RWPE2 (cell line): Measurements from ENCODE around the gene EIF2B5.

Source experiments
- ATAC-seq: fragments of 200-7000 bp; cut with Tn5 transposase; 3 replicates; pipeline ENCODE4 v1.9.1; 2021; ENCODE audit warnings: low read depth
- DNase-seq: peaks from one replicate; pipeline ENCODE4 v3.0.0-alpha.2; 2020; ENCODE audit warnings: low spot score
- H3K27ac ChIP-seq: fragments of 450-650 bp; 2 replicates; pipeline ENCODE4 v1.5.1; 2017; ENCODE audit warnings: mild to moderate bottlenecking; ENCODE audit not compliant: poor library complexity, severe bottlenecking
- H3K27me3 ChIP-seq: fragments of 250-450 bp; sonication (Bioruptor Pico); 2 replicates; pipeline ENCODE4 v1.5.1; 2021; ENCODE audit warnings: mild to moderate bottlenecking, moderate library complexity; ENCODE audit not compliant: insufficient read depth, poor library complexity, severe bottlenecking
- H3K36me3 ChIP-seq: fragments of 250-450 bp; sonication (Bioruptor Pico); 2 replicates; pipeline ENCODE4 v1.5.1; 2020; ENCODE audit warnings: low read depth, mild to moderate bottlenecking, moderate library complexity
- H3K4me1 ChIP-seq: fragments of 250-450 bp; sonication (Bioruptor Pico); 2 replicates; pipeline ENCODE4 v1.5.1; 2021; ENCODE audit warnings: mild to moderate bottlenecking, moderate library complexity; ENCODE audit not compliant: insufficient read depth, poor library complexity, severe bottlenecking
- H3K4me3 ChIP-seq: fragments of 250-450 bp; sonication (Bioruptor Pico); 2 replicates; pipeline ENCODE4 v1.5.1; 2021; ENCODE audit warnings: mild to moderate bottlenecking, moderate library complexity; ENCODE audit not compliant: severe bottlenecking
- H3K9me3 ChIP-seq: fragments of 250-450 bp; sonication (Bioruptor Pico); 2 replicates; pipeline ENCODE4 v1.5.1; 2021; ENCODE audit warnings: mild to moderate bottlenecking, moderate library complexity; ENCODE audit not compliant: severe bottlenecking
- CTCF ChIP-seq: fragments of 450-650 bp; IDR thresholded peaks from one replicate; pipeline ENCODE4 v1.5.1; 2017; ENCODE audit warnings: mild to moderate bottlenecking, moderate library complexity; ENCODE audit not compliant: poor library complexity, severe bottlenecking

The EIF2B5 gene

DNA sequence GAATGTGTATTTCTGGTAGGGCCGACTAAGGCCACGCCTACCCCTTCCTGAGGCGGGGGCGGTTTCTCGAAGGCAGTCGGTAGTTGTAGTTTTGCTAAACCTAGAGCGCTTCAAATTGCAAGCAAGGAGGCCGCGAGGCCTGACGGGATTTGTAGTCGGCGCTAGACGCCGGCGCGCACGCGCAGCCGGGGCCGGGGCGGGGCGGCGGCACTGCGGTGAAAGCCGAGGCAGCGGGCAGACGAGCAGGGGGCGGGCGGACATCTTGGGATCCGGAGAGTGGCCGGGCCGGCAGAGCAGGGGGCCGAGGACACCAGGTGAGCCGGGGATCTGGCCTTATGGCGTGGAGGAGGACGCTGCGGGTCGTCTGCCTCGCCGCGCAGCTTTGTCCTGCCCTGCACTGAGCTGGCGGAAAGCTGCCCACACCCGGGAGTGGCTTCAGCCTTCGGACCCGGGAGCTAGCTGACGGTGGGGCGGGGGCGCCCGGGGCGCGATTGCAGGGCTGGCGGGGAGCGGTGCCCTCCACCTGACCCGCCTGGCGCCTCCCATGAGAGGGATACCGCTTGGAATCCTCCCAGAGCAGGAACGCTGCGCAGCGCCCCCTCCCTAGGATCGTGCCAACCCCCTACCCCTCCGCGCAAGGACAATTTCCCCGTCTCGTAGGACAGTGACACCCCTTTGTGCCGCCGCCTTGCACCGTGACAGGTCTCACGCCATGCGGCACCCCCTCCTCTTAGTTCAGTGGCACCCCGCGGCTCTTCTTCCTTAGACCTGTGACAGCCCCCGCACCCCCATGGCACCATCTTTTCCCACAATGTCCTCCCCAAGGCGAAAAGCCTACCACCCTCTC is 39.7 kb downstream of the EIF2B5 start, which contains the start of gene AP2M1:
AP2M1 (plus strand) TSS at position 210 of the 847 bp plus-strand sequence. CDS start 2,139 bp downstream, outside the sequence.
- no peaks in the 10 kb centered on the region for H3K9me3 ChIP-seq
- peak; percentile 98 for DNase-seq
- peaks cover 50% of the 10 kb centered on the region for H3K36me3 ChIP-seq
- peaks cover 6% of the 10 kb centered on the region for H3K4me1 ChIP-seq
- H3K27me3 ChIP-seq: no peaks in the 10 kb centered on the region
- ATAC-seq: peak; percentile 80
- H3K4me3 ChIP-seq: peak within 1 kb of the TSS; percentile 87
- TF ChIP-seq CTCF: no peak
- peak within 1 kb of the TSS; percentile 88 for H3K27ac ChIP-seq

DNA sequence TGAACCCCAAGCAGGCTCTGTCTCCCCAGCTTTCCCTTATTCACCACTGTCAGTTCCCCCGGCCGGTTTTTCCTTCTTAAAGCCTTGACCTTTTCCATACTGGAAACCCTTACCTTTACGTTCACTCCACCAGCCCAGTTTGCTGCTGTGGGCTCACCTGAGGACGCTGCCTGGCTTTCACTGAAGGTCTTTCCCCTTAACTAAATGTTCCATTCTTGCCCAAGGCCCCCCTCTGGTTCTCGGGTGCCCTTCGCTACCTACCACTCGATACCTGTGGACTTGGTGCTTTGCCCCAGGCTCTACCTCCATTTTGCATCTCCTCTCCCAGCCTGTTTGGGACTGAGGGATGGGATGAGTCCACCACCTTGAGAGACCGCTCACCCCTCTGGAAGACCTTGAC is 40.3 kb downstream of the EIF2B5 start:
- DNase-seq: peak; percentile 38
- no peaks in the 10 kb centered on the region for H3K27me3 ChIP-seq
- H3K4me3 ChIP-seq: peak overlapping the region; percentile 87
- peaks cover 57% of the 10 kb centered on the region for H3K36me3 ChIP-seq
- no peak for ATAC-seq
- H3K9me3 ChIP-seq: no peaks in the 10 kb centered on the region
- H3K27ac ChIP-seq: peak overlapping the region; percentile 88
- peaks cover 6% of the 10 kb centered on the region for H3K4me1 ChIP-seq
- no peak for TF ChIP-seq CTCF

DNA sequence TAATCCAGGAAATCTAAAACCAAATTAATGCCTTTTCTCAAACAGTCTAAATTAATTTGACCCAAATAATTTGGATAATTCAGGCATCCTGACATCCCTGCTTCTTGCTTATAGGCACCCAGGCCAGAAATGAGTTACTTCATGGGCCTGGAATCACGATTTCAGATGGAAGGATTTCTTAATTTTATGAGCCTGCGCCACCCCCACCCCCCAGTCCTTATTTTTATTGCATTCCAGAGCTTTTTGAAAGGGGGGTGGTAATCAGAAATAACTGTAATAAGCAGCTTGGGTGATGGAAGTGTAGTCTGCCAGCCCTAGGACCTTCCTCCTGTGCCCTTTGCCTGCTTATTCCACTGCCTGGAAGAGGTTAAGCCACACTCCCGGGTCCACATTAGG is 40.8 kb downstream of the EIF2B5 start:
- H3K4me1 ChIP-seq: peaks cover 6% of the 10 kb centered on the region

GRCh38 chr3:184176377-184177330 is 41.5 kb downstream of the EIF2B5 start:
- H3K27me3 ChIP-seq: no peaks in the 10 kb centered on the region
- DNase-seq: peak; percentile 85
- peak; percentile 79 for ATAC-seq
- no peak for TF ChIP-seq CTCF
- peak overlapping the region; percentile 87 for H3K4me3 ChIP-seq
- peaks cover 61% of the 10 kb centered on the region for H3K36me3 ChIP-seq
- no peaks in the 10 kb centered on the region for H3K9me3 ChIP-seq
- peak overlapping the region; percentile 88 for H3K27ac ChIP-seq
- peaks cover 6% of the 10 kb centered on the region for H3K4me1 ChIP-seq

More for the DNA sequence above, 40.8 kb downstream of the EIF2B5 start:
- TF ChIP-seq CTCF: no peak
- Histone ChIP-seq H3K9me3 (no peaks in the 10 kb centered on the region), H3K27me3 (no peaks in the 10 kb centered on the region), H3K4me3 (peak overlapping the region; percentile 87), H3K27ac (peak overlapping the region; percentile 88), H3K36me3 (peaks cover 61% of the 10 kb centered on the region)
- ATAC-seq (peak; percentile 3; the same call in 1 of the 3 replicates), DNase-seq (no peak)
